H1 (cell line): ENCODE measurements around the gene GFI1B. TPM values are rescaled to one million over a fixed set of nuclear protein-coding genes. Genes with fewer than 3 reads are reported as not detected.

Experiments
- CTCF ChIA-PET: fragments of 300-600 bp; sonication (Branson Sonifier 250); formaldehyde crosslinking; loops from one replicate; lab custom pipeline; 2021; ENCODE audit not compliant: partially characterized antibody; lab: Charles Lee
- POLR2A ChIA-PET: fragments of 300-600 bp; sonication (Branson Sonifier 250); formaldehyde crosslinking; loops from one replicate; lab custom pipeline; 2021; ENCODE audit warnings: inconsistent platforms; ENCODE audit not compliant: partially characterized antibody; lab: Charles Lee
- DNase-seq, 2 experiments: peaks; one replicate each; pipeline versions ENCODE4 v3.0.0 to v3.0.0-alpha.2; 2010 to 2022; ENCODE audit warnings: low spot score in 2 of 2, low read depth in 1 of 2, mixed read lengths in 1 of 2
- FAIRE-seq: peaks from 2 replicates; lab custom pipeline; 2011; peaks lifted over from hg19 to GRCh38; lab: Jason Lieb, UNC
- H2AFZ ChIP-seq: 2 replicates; pipeline ENCODE4 v1.8.1; 2012; ENCODE audit warnings: low read length, inconsistent platforms
- H2AK5ac ChIP-seq: 2 replicates; pipeline ENCODE4 v1.6.1; 2013; ENCODE audit warnings: low read depth, low read length
- H2BK120ac ChIP-seq: replicated peaks from 2 replicates; pipeline ENCODE3; 2013; ENCODE audit warnings: low read depth, low read length, inconsistent platforms
- H2BK12ac ChIP-seq: 2 replicates; pipeline ENCODE4 v1.6.1; 2013; ENCODE audit warnings: low read depth, low read length
- H2BK15ac ChIP-seq: 2 replicates; pipeline ENCODE4 v1.6.1; 2013; ENCODE audit warnings: low read length
- H2BK20ac ChIP-seq: 2 replicates; pipeline ENCODE4 v1.6.1; 2013; ENCODE audit warnings: low read length
- H2BK5ac ChIP-seq: 2 replicates; pipeline ENCODE4 v1.6.1; 2013; ENCODE audit warnings: low read depth, low read length
- H3K14ac ChIP-seq: 2 replicates; pipeline ENCODE4 v1.6.1; 2013; ENCODE audit warnings: inconsistent platforms; ENCODE audit not compliant: insufficient read length
- H3K18ac ChIP-seq: 2 replicates; pipeline ENCODE4 v1.6.1; 2013; ENCODE audit warnings: low read length; ENCODE audit errors: extremely low read depth
- H3K23ac ChIP-seq: 2 replicates; pipeline ENCODE4 v1.6.1; 2013; ENCODE audit warnings: inconsistent platforms; ENCODE audit not compliant: insufficient read length
- H3K23me2 ChIP-seq: 2 replicates; pipeline ENCODE4 v1.6.1; 2013; ENCODE audit warnings: low read depth, low read length
- H3K27ac ChIP-seq: 2 replicates; pipeline ENCODE4 v1.6.1; 2011; ENCODE audit warnings: low read depth, low read length, inconsistent platforms
- H3K27me3 ChIP-seq, 4 experiments: replicated peaks in 1 of 4; 1 replicate in 1 of 4; 2 replicates in 3 of 4; pipeline versions ENCODE4 v1.6.1 to v1.8.1; 2011 to 2013; ENCODE audit warnings: low read length in 3 of 4, mild to moderate bottlenecking in 3 of 4, inconsistent platforms in 2 of 4, mixed read lengths in 2 of 4, moderate library complexity in 1 of 4; ENCODE audit not compliant: control insufficient read depth in 3 of 4, insufficient read depth in 3 of 4; ENCODE audit errors: extremely low read depth in 1 of 4
- H3K36me3 ChIP-seq, 4 experiments: 2 replicates each; pipeline versions ENCODE4 v1.6.1 to v1.8.1; 2011 to 2013; ENCODE audit warnings: mild to moderate bottlenecking in 4 of 4, low read length in 3 of 4, moderate library complexity in 2 of 4, control low read depth in 1 of 4, inconsistent platforms in 1 of 4; ENCODE audit not compliant: insufficient read depth in 4 of 4, control insufficient read depth in 2 of 4
- H3K4ac ChIP-seq: replicated peaks from 2 replicates; pipeline ENCODE3; 2013; ENCODE audit warnings: low read length, low read depth, mixed read lengths, inconsistent platforms; ENCODE audit not compliant: insufficient read length
- H3K4me1 ChIP-seq, 4 experiments: replicated peaks in 1 of 4; 1 replicate in 1 of 4; 2 replicates in 3 of 4; pipeline versions ENCODE4 v1.6.1 to v1.8.1; 2011 to 2013; ENCODE audit warnings: low read length in 3 of 4, inconsistent platforms in 2 of 4, mixed read lengths in 1 of 4; ENCODE audit not compliant: insufficient read depth in 4 of 4, control insufficient read depth in 3 of 4
- H3K4me2 ChIP-seq, 2 experiments: 2 replicates each; pipeline versions ENCODE4 v1.6.1 to v1.8.1; 2011 to 2013; ENCODE audit warnings: low read depth in 2 of 2, low read length in 2 of 2, control low read depth in 1 of 2, inconsistent platforms in 1 of 2, mild to moderate bottlenecking in 1 of 2; ENCODE audit not compliant: insufficient read depth in 1 of 2
- H3K4me3 ChIP-seq, 4 experiments: fragments of 200-600, 300-600 bp in 1 of 4; sonication (generic), shearing (Covaris generic), sonication (Bioruptor Twin) in 1 of 4; 2 replicates each; pipeline versions ENCODE4 v1.5.1 to v1.8.1; 2011 to 2016; ENCODE audit warnings: low read length in 4 of 4, low read depth in 3 of 4, control low read depth in 2 of 4, inconsistent platforms in 2 of 4, mild to moderate bottlenecking in 2 of 4, mixed read lengths in 1 of 4, moderate library complexity in 1 of 4; ENCODE audit not compliant: insufficient read depth in 2 of 4; ENCODE audit errors: extremely low read depth in 1 of 4
- H3K56ac ChIP-seq: replicated peaks from 2 replicates; pipeline ENCODE3; 2013; ENCODE audit warnings: low read depth, mild to moderate bottlenecking, mixed read lengths, low read length, inconsistent platforms; ENCODE audit not compliant: insufficient read length
- H3K79me1 ChIP-seq: 2 replicates; pipeline ENCODE4 v1.6.1; 2013; ENCODE audit warnings: low read depth, low read length, control low read depth
- H3K79me2 ChIP-seq, 2 experiments: 2 replicates each; pipeline versions ENCODE4 v1.6.1 to v1.8.1; 2012 to 2013; ENCODE audit warnings: low read length in 2 of 2, mild to moderate bottlenecking in 2 of 2, inconsistent platforms in 1 of 2; ENCODE audit not compliant: insufficient read depth in 2 of 2, control insufficient read depth in 1 of 2
- H3K9ac ChIP-seq, 4 experiments: replicated peaks in 1 of 4; 1 replicate in 1 of 4; 2 replicates in 3 of 4; pipeline versions ENCODE4 v1.6.1 to v1.8.1; 2011 to 2013; ENCODE audit warnings: low read depth in 3 of 4, low read length in 3 of 4, control low read depth in 2 of 4, mild to moderate bottlenecking in 2 of 4, moderate library complexity in 2 of 4, inconsistent platforms in 1 of 4; ENCODE audit errors: extremely low read depth in 1 of 4
- H3K9me3 ChIP-seq, 2 experiments: 2 replicates each; pipeline versions ENCODE4 v1.6.1 to v1.8.1; 2012 to 2013; ENCODE audit warnings: mild to moderate bottlenecking in 2 of 2, moderate library complexity in 2 of 2, control low read depth in 1 of 2, inconsistent platforms in 1 of 2, low read depth in 1 of 2, low read length in 1 of 2, mixed read lengths in 1 of 2; ENCODE audit not compliant: insufficient read depth in 2 of 2
- H4K20me1 ChIP-seq, 2 experiments: replicated peaks in 1 of 2; 2 replicates each; pipeline versions ENCODE3 to v1.8.1; 2011 to 2013; ENCODE audit warnings: inconsistent platforms in 2 of 2, low read length in 2 of 2, mild to moderate bottlenecking in 1 of 2; ENCODE audit not compliant: insufficient read depth in 2 of 2, control insufficient read depth in 1 of 2
- H4K5ac ChIP-seq: 2 replicates; pipeline ENCODE4 v1.6.1; 2013; ENCODE audit warnings: low read length, low read depth, mixed read lengths, inconsistent platforms; ENCODE audit not compliant: insufficient read length
- H4K8ac ChIP-seq: 2 replicates; pipeline ENCODE4 v1.8.0; 2013; ENCODE audit warnings: mild to moderate bottlenecking, moderate library complexity, low read length, inconsistent platforms; ENCODE audit not compliant: insufficient read depth; ENCODE audit errors: extremely low read depth
- H4K91ac ChIP-seq: replicated peaks from 2 replicates; pipeline ENCODE3; 2013; ENCODE audit warnings: low read length, mixed read lengths, inconsistent platforms; ENCODE audit not compliant: insufficient read length
- CEBPB ChIP-seq: IDR thresholded peaks from 2 replicates; pipeline ENCODE4 v1.6.1; 2012; ENCODE audit warnings: low read depth, low read length
- JUND ChIP-seq: IDR thresholded peaks from 2 replicates; pipeline ENCODE4 v1.6.1; 2011; ENCODE audit warnings: mild to moderate bottlenecking, improper control_type of control experiment, low read length
- KDM5A ChIP-seq: fragments of 200-600 bp; IDR thresholded peaks from 2 replicates; pipeline ENCODE4 v1.7.1; 2012; ENCODE audit warnings: mild to moderate bottlenecking, low read length, inconsistent platforms, mixed read lengths
- MAX ChIP-seq: IDR thresholded peaks from 2 replicates; pipeline ENCODE4 v1.6.1; 2012; ENCODE audit warnings: inconsistent platforms
- RFX5 ChIP-seq: IDR thresholded peaks from 2 replicates; pipeline ENCODE4 v1.6.1; 2011; ENCODE audit warnings: low read depth, low read length, improper control_type of control experiment, borderline replicate concordance
- SIN3A ChIP-seq, 2 experiments: IDR thresholded peaks in 1 of 2; conservative IDR thresholded peaks in 1 of 2; 2 replicates each; pipeline ENCODE4 v1.6.1; 2011 to 2012; ENCODE audit warnings: low read length in 2 of 2, improper control_type of control experiment in 1 of 2, low read depth in 1 of 2, mild to moderate bottlenecking in 1 of 2
- SIRT6 ChIP-seq: IDR thresholded peaks from one replicate; pipeline ENCODE4 v1.7.1; 2012; ENCODE audit warnings: low read length, inconsistent platforms
- TBP ChIP-seq: IDR thresholded peaks from 2 replicates; pipeline ENCODE4 v1.6.1; 2011; ENCODE audit warnings: low read depth, low read length, improper control_type of control experiment
- TCF12 ChIP-seq: IDR thresholded peaks from 2 replicates; pipeline ENCODE4 v1.6.1; 2011; ENCODE audit warnings: low read depth, mild to moderate bottlenecking, low read length
- TEAD4 ChIP-seq: IDR thresholded peaks from 2 replicates; pipeline ENCODE4 v1.6.1; 2012; ENCODE audit warnings: low read depth, low read length, inconsistent platforms, mixed read lengths
- WGBS, 2 experiments: shearing (Covaris generic) in 1 of 2; methylation state at CpG; one replicate each; pipeline versions ENCODE4 v1.1.6 to v1.1.7; 2013 to 2015; ENCODE audit warnings: low lambda C conversion rate in 2 of 2, mixed read lengths in 2 of 2, inconsistent platforms in 1 of 2, low coverage in 1 of 2, missing lambda C conversion rate in 1 of 2; ENCODE audit not compliant: insufficient replicate concordance in 2 of 2, insufficient coverage in 1 of 2, insufficient read length in 1 of 2; ENCODE audit errors: extremely low coverage in 1 of 2, missing lambda C conversion rate in 1 of 2; 5-methylcytosine and 5-hydroxymethylcytosine counted together
- polyA plus RNA-seq, 7 experiments: library from polyadenylated mRNA; depleted of rRNA in 3 of 7; stranded (reverse) in 5 of 7; unstranded in 2 of 7; fragments of >200 nt in 5 of 7; fragments of 200-250 nt in 2 of 7; gene quantifications; 1 replicate in 5 of 7; 2 replicates in 1 of 7; 4 replicates in 1 of 7; pipeline versions ENCODE4 v1.2.1 to v1.2.3, GENCODE V29; 2011 to 2013; ENCODE audit warnings: missing spikeins in 2 of 7, mixed read lengths in 2 of 7
- total RNA-seq: library from RNA; stranded (reverse); fragmentation: NEBNext Ultra II Directional; extraction: Animal tissue kit (Norgen Biotek cat#: 25700); gene quantifications from 2 replicates; pipeline ENCODE4 v1.2.1, GENCODE V29; 2021

Gene GFI1B
- total and polyA plus RNA-seq, 2 of the 8 experiments (the other 6 are each of a cell fraction or from before 2014, with no cell fraction given): 0.09 to 0.11 TPM

GRCh38 chr9:132944294-132945185 is 34.0 kb upstream of the GFI1B start, which contains the start of gene TSC1:
TSS of gene TSC1 (minus strand) at chr9:132944616. CDS start at chr9:132928872, 15,744 bp downstream.
- CTCF ChIA-PET: interaction anchor here (1.1 to 3.7 kb wide), 4 partner anchors 27 to 42 kb away, joined by 4 to 14 read pairs (median 4); partner anchors contain the start of gene GFI1B
- no peak for FAIRE-seq
- WGBS, 2 experiments: 2% methylated on average over 37 of the region's 72 CpGs; no CpG with 5 or more reads in 1 of the 2 experiments
- TF ChIP-seq CEBPB (no peak), SIRT6 (no peak), MAX (0 out of 2 replicates have a peak, but pooled peaks have one; percentile 12), TCF12 (peak; percentile 70; the same call in 1 of the 2 replicates), RFX5 (0 out of 2 replicates have a peak, but pooled peaks have one; percentile 32), TEAD4 (no peak), TBP (peak; percentile 97), KDM5A (peak; percentile 84; the same call in 1 of the 2 replicates), SIN3A (conservative IDR thresholded peaks at IDR 0.05 in 1 of 2, IDR thresholded peaks at IDR 0.05 in 1 of 2; ENCODE audit: low read depth in 1 of 2, low read length in 2 of 2) (peak; percentile 85 to 91; a peak in 2 of 4 replicates), JUND (peak; percentile 73)

More at GRCh38 chr9:132944294-132945185, 34.0 kb upstream of the GFI1B start, which contains the start of gene TSC1:
- POLR2A ChIA-PET: interaction anchor here (0.6 to 2.2 kb wide), 10 partner anchors 9 to 274 kb away, joined by 3 to 12 read pairs (median 4); partner anchors contain the start of genes DDX31 and GTF3C4
- peak; percentile 75 to 97 for DNase-seq
- Histone ChIP-seq H3K79me1 (peaks cover 5% of the 10 kb centered on the region), H3K27me3 (no peaks in the 10 kb centered on the region), H3K23ac (no peak within 1 kb of the TSS), H4K20me1 (peaks cover 0 to 2% of the 10 kb centered on the region in 2 experiments), H3K56ac (peak within 1 kb of the TSS; percentile 97), H3K79me2 (peaks cover 12 to 46% of the 10 kb centered on the region in 2 experiments), H2AFZ (peak within 1 kb of the TSS; percentile 82; the same call in 1 of the 2 replicates), H2BK5ac (peak within 1 kb of the TSS; percentile 97), H3K27ac (peak within 1 kb of the TSS; percentile 100), H4K8ac (peak within 1 kb of the TSS; percentile 100), H3K18ac (peak within 1 kb of the TSS; percentile 92; the same call in 1 of the 2 replicates), H3K14ac (no peak within 1 kb of the TSS), H3K4me2 (peak within 1 kb of the TSS; percentile 88 to 92), H2AK5ac (peak within 1 kb of the TSS; percentile 88; the same call in 1 of the 2 replicates), H3K36me3 (no peaks in the 10 kb centered on the region), H2BK15ac (0 out of 2 replicates have a peak within 1 kb of the TSS, but pooled peaks have one; percentile 24), H3K4me3 (peak within 1 kb of the TSS; percentile 91 to 95 (median 92)), H3K23me2 (peaks cover 7% of the 10 kb centered on the region; the same call in 1 of the 2 replicates), H3K9me3 (no peaks in the 10 kb centered on the region), H3K4ac (no peak within 1 kb of the TSS), H3K4me1 (peaks cover 4 to 13% (median 9%) of the 10 kb centered on the region in 4 experiments), H3K9ac (peak within 1 kb of the TSS; percentile 91 to 97 (median 94)), H2BK20ac (no peak within 1 kb of the TSS), H4K5ac (peak within 1 kb of the TSS; percentile 100), H2BK12ac (peak within 1 kb of the TSS; percentile 93; the same call in 1 of the 2 replicates), H4K91ac (peak within 1 kb of the TSS; percentile 94), H2BK120ac (peak within 1 kb of the TSS; percentile 69)
